Stimulated activated naive CD8-positive, alpha-beta T cell treated with anti-CD3 and anti-CD28 coated beads, Interleukin-15, Interleukin-2, amounts not matched to agents 100 ng/mL and 50 ng/mL, for 24 hours (primary cell): Measurements from ENCODE around the gene LRRC40.
"Not testable (repeated sequence)": the region's sequence is repeated elsewhere in the genome, so short reads cannot be mapped to it uniquely, and the experiment has no call there.

Experiments
- H3K27ac Mint-ChIP-seq: one replicate; pipeline ENCODE4 v1.8.0; 2021; ENCODE audit warnings: mild to moderate bottlenecking, mixed read lengths
- H3K27me3 Mint-ChIP-seq: one replicate; pipeline ENCODE4 v1.8.0; 2021; ENCODE audit warnings: mixed read lengths
- H3K36me3 Mint-ChIP-seq: one replicate; pipeline ENCODE4 v1.8.0; 2021; ENCODE audit warnings: low read depth, mixed read lengths
- H3K4me1 Mint-ChIP-seq: one replicate; pipeline ENCODE4 v1.8.0; 2021; ENCODE audit warnings: low read depth, mixed read lengths
- H3K4me3 Mint-ChIP-seq: one replicate; pipeline ENCODE4 v1.8.0; 2021; ENCODE audit warnings: mild to moderate bottlenecking, mixed read lengths
- H3K9me3 Mint-ChIP-seq: one replicate; pipeline ENCODE4 v1.8.0; 2021; ENCODE audit warnings: mixed read lengths

Gene LRRC40

DNA sequence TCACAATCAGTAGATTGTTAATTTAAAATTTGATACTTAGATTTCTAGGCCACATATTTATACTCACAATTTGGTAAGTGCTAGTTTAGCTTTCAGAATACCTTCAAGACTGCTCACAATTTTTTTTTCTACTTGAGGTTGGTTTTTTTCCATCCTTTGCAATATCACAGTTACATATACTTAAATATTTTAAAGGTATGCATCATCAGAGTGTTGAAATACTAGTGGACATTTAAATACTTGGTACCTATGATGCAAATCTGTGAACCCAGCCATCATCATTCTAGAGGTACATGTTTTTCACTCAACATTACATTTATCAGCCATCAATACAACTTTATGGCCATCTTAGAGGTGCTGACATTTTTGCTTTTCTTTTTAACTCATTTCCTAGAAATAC lies 6.2 kb upstream of the LRRC40 start:
- Mint-ChIP-seq H3K4me1 (peaks cover 60% of the 10 kb centered on the region), H3K27ac (peak overlapping the region; percentile 68), H3K4me3 (no peak overlapping the region)

DNA sequence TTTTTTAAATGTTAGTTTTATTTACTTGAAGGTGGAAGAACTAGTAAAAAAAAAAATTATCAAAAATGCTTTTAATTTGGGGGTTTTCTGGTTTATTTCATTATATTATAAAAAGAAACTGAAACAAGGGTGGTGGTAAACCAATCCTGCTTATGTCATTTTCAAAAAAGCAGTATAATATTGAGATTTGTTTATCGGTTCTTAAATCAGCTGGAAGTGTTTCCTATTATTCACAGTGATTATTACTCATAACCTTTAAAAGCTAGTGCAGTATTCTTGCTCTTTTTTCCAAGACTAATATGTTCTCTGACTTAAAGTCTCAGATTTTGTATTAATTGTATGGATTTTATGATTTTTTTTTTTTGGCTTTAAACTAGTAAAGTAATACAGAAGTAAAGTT lies 5.4 kb upstream of the LRRC40 start:
- no peaks in the 10 kb centered on the region for H3K27me3 Mint-ChIP-seq
- peaks cover 65% of the 10 kb centered on the region for H3K4me1 Mint-ChIP-seq
- H3K4me3 Mint-ChIP-seq, result no peak overlapping the region
- no peak overlapping the region for H3K27ac Mint-ChIP-seq
- H3K9me3 Mint-ChIP-seq, result no peaks in the 10 kb centered on the region
- peaks cover 31% of the 10 kb centered on the region for H3K36me3 Mint-ChIP-seq

More for the DNA sequence above, 6.2 kb upstream of the LRRC40 start:
- no peaks in the 10 kb centered on the region for H3K9me3 Mint-ChIP-seq
- no peaks in the 10 kb centered on the region for H3K27me3 Mint-ChIP-seq
- peaks cover 38% of the 10 kb centered on the region for H3K36me3 Mint-ChIP-seq

DNA sequence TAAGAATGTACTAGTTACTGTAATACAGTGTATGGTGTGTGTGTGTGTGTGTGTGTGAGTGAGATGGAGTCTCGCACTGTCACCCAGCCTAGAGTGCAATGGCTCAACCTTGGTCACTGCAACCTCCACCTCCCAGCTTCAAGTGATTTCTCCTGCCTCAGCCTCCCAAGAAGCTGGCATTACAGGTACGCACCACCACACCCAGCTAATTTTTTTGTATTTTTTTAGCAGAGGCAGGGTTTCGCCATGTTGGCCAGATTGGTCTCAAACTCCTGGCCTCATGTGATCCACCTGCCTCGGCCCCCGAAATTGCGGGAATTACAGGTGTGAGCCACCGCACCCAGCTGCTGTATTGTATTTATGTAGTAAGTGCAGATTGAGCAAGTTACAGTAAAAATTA lies 2.9 kb upstream of the LRRC40 start:
- H3K27ac Mint-ChIP-seq, result no peak overlapping the region
- no peaks in the 10 kb centered on the region for H3K9me3 Mint-ChIP-seq
- H3K27me3 Mint-ChIP-seq, result no peaks in the 10 kb centered on the region
- peaks cover 26% of the 10 kb centered on the region for H3K36me3 Mint-ChIP-seq
- H3K4me3 Mint-ChIP-seq, result no peak overlapping the region
- H3K4me1 Mint-ChIP-seq, result peaks cover 80% of the 10 kb centered on the region

DNA sequence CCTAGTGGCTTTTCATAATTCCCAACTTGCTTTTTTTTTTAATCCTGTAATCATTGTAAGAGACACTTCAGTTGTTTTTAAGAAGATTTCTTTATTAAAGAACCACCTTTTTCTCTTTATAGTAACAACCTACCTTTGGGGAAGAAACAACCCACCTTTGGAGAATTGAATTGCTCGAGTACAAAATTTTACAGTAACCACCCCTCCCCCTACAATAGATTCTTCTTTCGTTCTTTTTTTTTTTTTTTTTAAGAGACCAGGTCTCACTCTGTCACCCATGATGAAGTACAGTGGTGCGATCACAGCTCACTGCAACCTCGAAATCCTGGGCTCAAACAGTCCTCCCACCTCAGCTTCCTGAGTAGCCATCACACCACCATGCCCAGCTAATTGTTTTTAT lies 2.1 kb upstream of the LRRC40 start:
- Mint-ChIP-seq H3K9me3 (no peaks in the 10 kb centered on the region), H3K4me1 (peaks cover 80% of the 10 kb centered on the region), H3K36me3 (peaks cover 26% of the 10 kb centered on the region), H3K27me3 (no peaks in the 10 kb centered on the region), H3K27ac (peak overlapping the region; percentile 53), H3K4me3 (peak overlapping the region; percentile 98)

DNA sequence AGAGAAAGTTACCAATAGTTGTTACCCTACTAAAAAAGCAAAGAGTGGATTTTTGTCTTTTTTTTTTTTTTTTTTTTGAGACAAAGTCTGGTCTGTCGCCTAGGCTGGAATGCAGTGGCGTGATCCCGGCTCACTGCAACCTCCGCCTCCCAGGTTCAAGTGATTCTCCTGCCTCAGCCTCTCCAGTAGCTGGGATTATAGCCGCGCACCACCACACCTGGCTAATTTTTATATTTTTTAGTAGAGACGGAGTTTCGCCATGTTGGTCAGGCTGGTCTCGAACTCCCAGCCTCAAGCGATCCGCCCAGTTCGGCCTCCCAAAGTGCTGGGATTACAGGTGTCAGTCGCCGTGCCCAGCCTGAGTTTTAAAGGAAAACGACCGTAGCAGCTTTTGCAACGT lies 1.5 kb upstream of the LRRC40 start:
- H3K27me3 Mint-ChIP-seq, H3K9me3 Mint-ChIP-seq: not testable (repeated sequence)
- H3K4me1 Mint-ChIP-seq, result peaks cover 82% of the 10 kb centered on the region
- H3K36me3 Mint-ChIP-seq, result peaks cover 30% of the 10 kb centered on the region
- peak overlapping the region; percentile 98 for H3K4me3 Mint-ChIP-seq
- H3K27ac Mint-ChIP-seq, result peak overlapping the region; percentile 96

DNA sequence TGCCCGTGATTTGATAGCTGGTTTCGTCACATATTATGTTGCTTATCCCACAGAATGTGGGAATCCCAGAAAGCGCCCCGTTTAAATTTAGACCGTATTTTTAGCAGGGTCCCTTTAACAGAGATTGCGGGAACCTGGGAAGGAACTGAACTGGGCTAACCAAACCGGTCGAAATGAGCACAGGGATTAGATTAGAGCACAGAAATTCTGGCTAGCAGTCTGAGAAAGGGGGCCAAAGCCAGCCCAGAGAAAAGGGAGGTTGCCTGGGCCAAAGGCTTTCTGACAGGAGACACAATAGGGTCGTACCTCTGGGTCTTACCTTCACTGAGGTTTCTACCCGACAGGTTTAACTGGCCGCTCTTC lies 327 bp downstream of the LRRC40 start:
- no peaks in the 10 kb centered on the region for H3K27me3 Mint-ChIP-seq
- peaks cover 72% of the 10 kb centered on the region for H3K4me1 Mint-ChIP-seq

DNA sequence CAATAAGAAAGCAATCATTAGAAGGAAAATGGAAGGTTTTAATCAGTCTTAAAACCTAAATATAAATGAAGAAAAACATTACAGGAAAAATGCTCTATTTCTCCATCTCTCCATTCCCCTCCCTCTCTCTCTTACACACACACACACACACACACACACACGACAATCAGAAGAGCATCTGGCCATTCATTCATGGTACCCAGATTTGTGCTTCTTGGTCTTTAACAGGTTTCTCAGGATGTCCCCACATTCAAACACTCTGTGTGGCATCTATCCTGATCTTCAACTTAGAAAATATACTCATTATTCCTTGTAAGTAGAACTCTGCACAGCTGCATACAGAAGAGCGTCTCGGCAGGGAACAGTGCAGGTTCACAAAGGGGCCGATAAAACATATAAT lies 779 bp downstream of the LRRC40 start:
- H3K27ac Mint-ChIP-seq, result peak overlapping the region; percentile 96
- peak overlapping the region; percentile 98 for H3K4me3 Mint-ChIP-seq
- no peaks in the 10 kb centered on the region for H3K27me3 Mint-ChIP-seq
- H3K4me1 Mint-ChIP-seq, result peaks cover 67% of the 10 kb centered on the region
- H3K9me3 Mint-ChIP-seq, result no peaks in the 10 kb centered on the region
- peaks cover 25% of the 10 kb centered on the region for H3K36me3 Mint-ChIP-seq

More for the DNA sequence above, 327 bp downstream of the LRRC40 start:
- peaks cover 29% of the 10 kb centered on the region for H3K36me3 Mint-ChIP-seq
- peak overlapping the region; percentile 96 for H3K27ac Mint-ChIP-seq
- no peaks in the 10 kb centered on the region for H3K9me3 Mint-ChIP-seq
- peak overlapping the region; percentile 98 for H3K4me3 Mint-ChIP-seq

DNA sequence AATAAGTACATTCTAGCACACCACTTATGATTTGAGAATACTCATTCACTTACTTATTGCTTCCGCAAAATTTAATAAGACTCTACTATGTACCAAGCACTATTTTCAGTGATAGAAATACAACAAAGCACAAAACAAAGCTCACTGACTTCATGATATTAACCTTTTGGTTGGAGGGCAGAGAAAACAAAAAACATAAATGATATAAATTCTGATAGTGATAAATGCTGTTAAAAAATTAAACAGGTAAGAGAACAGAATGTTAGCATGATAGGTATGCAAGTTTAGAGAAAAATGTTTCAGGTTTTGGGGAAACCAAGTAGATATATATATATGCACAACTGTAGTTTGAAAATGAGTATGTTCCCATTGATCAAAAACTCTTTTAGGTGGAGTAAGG lies 1.2 kb downstream of the LRRC40 start:
- Mint-ChIP-seq H3K27ac (peak overlapping the region; percentile 96), H3K4me3 (peak overlapping the region; percentile 98), H3K36me3 (peaks cover 20% of the 10 kb centered on the region), H3K4me1 (peaks cover 63% of the 10 kb centered on the region), H3K9me3 (no peaks in the 10 kb centered on the region), H3K27me3 (no peaks in the 10 kb centered on the region)

DNA sequence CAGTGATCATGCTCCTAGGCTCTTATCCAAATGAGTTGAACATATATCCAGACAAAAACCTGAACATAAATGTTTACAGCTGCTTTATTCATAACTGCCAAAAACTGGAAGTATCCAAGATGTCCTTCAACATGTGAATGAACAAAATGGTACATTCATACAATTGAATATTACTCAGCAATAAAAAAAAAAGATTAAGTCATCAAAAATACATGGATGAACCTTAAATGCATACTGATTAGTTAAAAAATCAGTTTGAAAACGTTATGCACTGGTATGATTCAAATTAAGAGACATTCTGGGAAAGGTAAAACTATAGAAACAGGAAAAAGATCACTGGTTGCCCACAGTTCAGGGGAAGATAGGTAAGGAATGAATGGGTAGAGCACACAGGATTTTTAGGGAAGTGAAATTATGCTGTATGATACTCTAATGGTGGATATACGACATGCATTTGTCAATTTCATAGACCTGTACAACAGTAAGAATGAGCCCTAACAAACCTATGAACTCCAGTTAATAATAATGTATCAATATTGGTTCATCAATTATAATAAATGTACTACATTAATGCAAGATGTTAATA lies 3.1 kb downstream of the LRRC40 start:
- Mint-ChIP-seq H3K36me3 (peaks cover 12% of the 10 kb centered on the region), H3K27me3 (no peaks in the 10 kb centered on the region), H3K27ac (no peak overlapping the region), H3K4me3 (no peak overlapping the region), H3K9me3 (no peaks in the 10 kb centered on the region), H3K4me1 (peaks cover 50% of the 10 kb centered on the region)

DNA sequence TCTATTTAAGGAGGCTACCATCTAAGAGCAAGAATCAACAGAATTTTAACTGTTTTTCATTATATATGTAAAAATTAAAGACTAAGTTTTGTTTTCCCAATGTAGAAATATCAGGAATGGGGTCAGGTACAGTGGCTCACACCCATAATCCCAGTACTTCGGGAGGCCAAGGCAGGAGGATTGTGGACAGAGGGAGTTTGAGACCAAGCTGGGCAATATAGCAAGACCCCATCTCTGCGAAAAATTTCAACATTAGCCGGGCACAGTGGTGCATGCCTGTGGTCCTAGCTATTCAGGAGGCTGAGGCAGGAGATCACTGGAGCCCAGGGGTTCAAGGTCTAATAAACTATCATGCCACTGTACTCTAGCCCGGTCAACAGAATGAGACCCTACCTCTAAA lies 5.3 kb downstream of the LRRC40 start:
- Mint-ChIP-seq H3K36me3 (peaks cover 12% of the 10 kb centered on the region), H3K27ac (no peak overlapping the region), H3K9me3 (no peaks in the 10 kb centered on the region), H3K4me1 (peaks cover 42% of the 10 kb centered on the region), H3K27me3 (no peaks in the 10 kb centered on the region), H3K4me3 (no peak overlapping the region)

DNA sequence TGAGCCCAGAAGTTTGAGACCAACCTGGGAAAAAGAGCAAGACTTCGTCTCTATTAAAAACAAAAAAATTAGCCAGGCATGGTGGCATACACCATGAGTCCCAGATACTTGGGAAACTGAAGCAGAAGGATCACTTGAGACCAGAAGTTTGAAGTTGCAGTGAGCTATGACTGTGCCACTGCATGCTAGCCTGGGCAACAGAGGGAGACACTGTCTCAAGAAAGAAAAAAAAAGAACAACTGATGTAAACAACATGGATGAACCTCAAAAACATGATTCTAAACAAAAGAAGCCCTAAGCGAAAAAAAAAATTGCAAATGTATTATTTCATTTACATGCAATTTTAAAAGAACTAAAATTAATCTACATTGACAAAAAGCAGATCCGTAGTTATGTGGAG lies 9.0 kb downstream of the LRRC40 start:
- H3K4me3 Mint-ChIP-seq, result no peak overlapping the region
- no peaks in the 10 kb centered on the region for H3K27me3 Mint-ChIP-seq
- H3K36me3 Mint-ChIP-seq, result peaks cover 17% of the 10 kb centered on the region
- no peaks in the 10 kb centered on the region for H3K9me3 Mint-ChIP-seq
- H3K27ac Mint-ChIP-seq, result no peak overlapping the region
- peaks cover 18% of the 10 kb centered on the region for H3K4me1 Mint-ChIP-seq

DNA sequence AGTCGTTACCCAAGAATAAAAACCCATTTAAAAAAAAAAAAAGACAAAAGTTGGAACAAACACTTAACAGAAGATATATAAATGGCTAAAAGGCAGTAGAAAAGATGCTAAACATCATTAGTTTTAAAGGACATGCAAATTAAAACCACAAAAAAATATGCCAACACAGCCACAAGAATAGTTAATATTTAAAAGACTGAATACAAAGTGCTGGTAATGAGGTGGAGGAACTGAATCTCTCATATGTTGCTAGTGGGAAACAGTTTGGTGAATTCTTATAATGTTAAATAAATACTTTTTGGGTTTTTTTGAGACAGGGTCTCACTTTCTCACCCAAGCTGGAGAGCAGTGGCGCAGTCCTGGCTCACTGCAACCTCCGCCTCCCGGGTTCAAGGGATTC lies 10.0 kb downstream of the LRRC40 start:
- no peaks in the 10 kb centered on the region for H3K27me3 Mint-ChIP-seq
- H3K4me3 Mint-ChIP-seq, result no peak overlapping the region
- no peaks in the 10 kb centered on the region for H3K9me3 Mint-ChIP-seq
- H3K27ac Mint-ChIP-seq, result no peak overlapping the region
- H3K4me1 Mint-ChIP-seq, result peaks cover 11% of the 10 kb centered on the region
- peaks cover 13% of the 10 kb centered on the region for H3K36me3 Mint-ChIP-seq

DNA sequence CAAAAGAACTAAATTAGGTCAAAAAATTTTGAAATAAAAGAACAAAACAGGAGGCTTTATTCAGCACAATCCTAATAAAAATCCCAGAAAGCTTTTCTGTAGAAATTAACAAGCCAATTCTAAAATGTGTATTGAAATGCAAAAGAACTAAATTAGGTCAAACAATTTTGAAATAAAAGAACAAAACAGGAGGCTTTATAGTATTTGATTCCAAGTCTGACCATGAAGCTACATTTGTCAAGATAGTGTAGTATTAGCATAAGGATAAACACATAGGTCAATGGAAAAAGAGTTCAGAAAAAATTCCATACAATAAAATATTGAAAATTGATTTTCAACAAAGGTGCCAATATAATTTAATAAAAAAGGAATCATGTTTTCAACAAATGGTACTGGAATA lies 10.8 kb downstream of the LRRC40 start:
- H3K27ac Mint-ChIP-seq, result no peak overlapping the region
- no peaks in the 10 kb centered on the region for H3K9me3 Mint-ChIP-seq
- H3K4me1 Mint-ChIP-seq, result peaks cover 16% of the 10 kb centered on the region

DNA sequence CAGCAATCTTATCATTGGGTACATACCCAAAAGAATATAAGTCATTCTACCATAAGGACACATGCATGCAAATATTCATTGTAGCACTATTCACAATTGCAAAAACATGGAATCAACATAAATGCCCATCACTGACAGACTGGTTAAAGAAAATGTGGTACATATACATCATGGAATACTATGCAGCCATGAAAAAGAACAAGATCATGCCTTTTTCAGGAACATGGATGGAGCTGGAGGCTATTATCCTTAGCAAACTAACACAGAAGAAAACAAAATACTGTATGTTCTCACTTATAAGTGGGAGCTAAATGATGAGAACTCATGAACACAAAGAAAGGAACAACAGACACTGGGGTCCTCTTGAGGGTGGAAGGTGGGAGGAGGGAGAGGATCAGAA lies 12.9 kb downstream of the LRRC40 start:
- H3K4me1 Mint-ChIP-seq, result peaks cover 13% of the 10 kb centered on the region
- not testable (repeated sequence) for H3K9me3 Mint-ChIP-seq, H3K27ac Mint-ChIP-seq, H3K27me3 Mint-ChIP-seq, H3K4me3 Mint-ChIP-seq
- peaks cover 18% of the 10 kb centered on the region for H3K36me3 Mint-ChIP-seq

More for the DNA sequence above, 10.8 kb downstream of the LRRC40 start:
- Mint-ChIP-seq H3K36me3 (peaks cover 10% of the 10 kb centered on the region), H3K4me3 (no peak overlapping the region), H3K27me3 (no peaks in the 10 kb centered on the region)

DNA sequence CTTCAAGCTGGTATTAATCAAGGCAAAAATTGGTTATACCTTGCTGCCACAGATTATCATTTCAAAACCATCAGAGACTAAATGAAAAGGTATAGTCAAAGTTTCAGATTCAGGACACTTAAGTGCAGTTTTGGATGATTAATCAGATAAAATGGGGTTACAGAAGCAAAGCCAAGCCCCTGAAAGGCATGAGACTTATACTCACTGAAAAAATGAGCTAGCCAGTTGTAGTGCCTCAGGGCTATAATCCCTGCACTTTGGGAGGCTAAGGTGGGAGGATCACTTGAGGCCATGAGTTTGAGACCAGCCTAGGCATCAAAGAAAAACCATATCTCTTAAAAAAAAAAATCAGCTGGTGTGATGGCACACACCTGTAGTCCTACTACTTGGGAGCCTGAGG lies 15.2 kb downstream of the LRRC40 start:
- H3K9me3 Mint-ChIP-seq, result no peaks in the 10 kb centered on the region
- H3K4me1 Mint-ChIP-seq, result peaks cover 9% of the 10 kb centered on the region
- peaks cover 20% of the 10 kb centered on the region for H3K36me3 Mint-ChIP-seq
- H3K27me3 Mint-ChIP-seq, result no peaks in the 10 kb centered on the region
- H3K27ac Mint-ChIP-seq, result no peak overlapping the region
- no peak overlapping the region for H3K4me3 Mint-ChIP-seq

DNA sequence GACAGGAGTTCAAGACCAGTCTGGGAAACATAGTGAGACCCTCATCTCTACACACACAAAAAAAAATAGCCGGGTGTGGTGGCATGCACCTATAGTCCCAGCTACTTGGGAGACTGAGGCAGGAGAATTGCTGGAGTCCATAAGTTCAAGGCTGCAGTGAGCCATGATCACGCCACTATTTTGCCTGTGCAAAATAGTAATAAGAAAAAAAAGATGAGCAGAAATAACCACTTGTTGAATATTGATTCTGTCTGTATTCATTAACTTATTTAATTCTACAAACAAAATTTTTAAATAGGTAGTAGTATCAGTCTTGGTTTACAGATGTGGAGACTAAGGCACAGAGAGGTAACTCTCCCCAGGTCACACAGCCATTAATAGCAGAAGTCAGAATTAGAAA lies 16.9 kb downstream of the LRRC40 start:
- no peaks in the 10 kb centered on the region for H3K9me3 Mint-ChIP-seq
- H3K36me3 Mint-ChIP-seq, result peaks cover 28% of the 10 kb centered on the region
- H3K4me1 Mint-ChIP-seq, result peaks cover 8% of the 10 kb centered on the region
- no peak overlapping the region for H3K4me3 Mint-ChIP-seq
- no peaks in the 10 kb centered on the region for H3K27me3 Mint-ChIP-seq
- H3K27ac Mint-ChIP-seq, result no peak overlapping the region
